ENCODE results near the gene TFEC.

The TFEC gene

GRCh38 chr7:116030651-116031276, at the start of gene TFEC:
TSS of gene TFEC (minus strand) at chr7:116030763. CDS start at chr7:115984441, 46,322 bp downstream.
- TF ChIP-seq TAF1 (IDR thresholded peaks at IDR 0.05; ENCODE audit: low read depth): no peak
- TF ChIP-seq ZBTB7A (IDR thresholded peaks at IDR 0.05; ENCODE audit: low read depth): no peak

- TF ChIP-seq USF1 (IDR thresholded peaks at IDR 0.05) (no peak), EGR1 (IDR thresholded peaks at IDR 0.05) (no peak), RAD21 (IDR thresholded peaks at IDR 0.05; ENCODE audit: low read depth) (no peak), TAF1 (IDR thresholded peaks at IDR 0.05; ENCODE audit: low read depth) (no peak), YY1 (IDR thresholded peaks at IDR 0.05; ENCODE audit: low read depth) (no peak), ZBTB7A (IDR thresholded peaks at IDR 0.05; ENCODE audit: low read depth) (no peak), CEBPB (IDR thresholded peaks at IDR 0.05) (no peak), NFIC (IDR thresholded peaks at IDR 0.05) (no peak), FOXM1 (IDR thresholded peaks at IDR 0.05; ENCODE audit: borderline replicate concordance, low read depth) (no peak), TCF12 (IDR thresholded peaks at IDR 0.05; ENCODE audit: low read depth) (no peak), EP300 (IDR thresholded peaks at IDR 0.05; ENCODE audit: borderline replicate concordance) (no peak), CREB1 (IDR thresholded peaks at IDR 0.05; ENCODE audit: low read depth) (no peak)
- TF ChIP-seq, protein P1, sequence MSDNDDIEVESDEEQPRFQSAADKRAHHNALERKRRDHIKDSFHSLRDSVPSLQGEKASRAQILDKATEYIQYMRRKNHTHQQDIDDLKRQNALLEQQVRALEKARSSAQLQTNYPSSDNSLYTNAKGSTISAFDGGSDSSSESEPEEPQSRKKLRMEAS (IDR thresholded peaks at IDR 0.05): no peak
- TF ChIP-seq, protein P2, sequence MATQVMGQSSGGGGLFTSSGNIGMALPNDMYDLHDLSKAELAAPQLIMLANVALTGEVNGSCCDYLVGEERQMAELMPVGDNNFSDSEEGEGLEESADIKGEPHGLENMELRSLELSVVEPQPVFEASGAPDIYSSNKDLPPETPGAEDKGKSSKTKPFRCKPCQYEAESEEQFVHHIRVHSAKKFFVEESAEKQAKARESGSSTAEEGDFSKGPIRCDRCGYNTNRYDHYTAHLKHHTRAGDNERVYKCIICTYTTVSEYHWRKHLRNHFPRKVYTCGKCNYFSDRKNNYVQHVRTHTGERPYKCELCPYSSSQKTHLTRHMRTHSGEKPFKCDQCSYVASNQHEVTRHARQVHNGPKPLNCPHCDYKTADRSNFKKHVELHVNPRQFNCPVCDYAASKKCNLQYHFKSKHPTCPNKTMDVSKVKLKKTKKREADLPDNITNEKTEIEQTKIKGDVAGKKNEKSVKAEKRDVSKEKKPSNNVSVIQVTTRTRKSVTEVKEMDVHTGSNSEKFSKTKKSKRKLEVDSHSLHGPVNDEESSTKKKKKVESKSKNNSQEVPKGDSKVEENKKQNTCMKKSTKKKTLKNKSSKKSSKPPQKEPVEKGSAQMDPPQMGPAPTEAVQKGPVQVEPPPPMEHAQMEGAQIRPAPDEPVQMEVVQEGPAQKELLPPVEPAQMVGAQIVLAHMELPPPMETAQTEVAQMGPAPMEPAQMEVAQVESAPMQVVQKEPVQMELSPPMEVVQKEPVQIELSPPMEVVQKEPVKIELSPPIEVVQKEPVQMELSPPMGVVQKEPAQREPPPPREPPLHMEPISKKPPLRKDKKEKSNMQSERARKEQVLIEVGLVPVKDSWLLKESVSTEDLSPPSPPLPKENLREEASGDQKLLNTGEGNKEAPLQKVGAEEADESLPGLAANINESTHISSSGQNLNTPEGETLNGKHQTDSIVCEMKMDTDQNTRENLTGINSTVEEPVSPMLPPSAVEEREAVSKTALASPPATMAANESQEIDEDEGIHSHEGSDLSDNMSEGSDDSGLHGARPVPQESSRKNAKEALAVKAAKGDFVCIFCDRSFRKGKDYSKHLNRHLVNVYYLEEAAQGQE (IDR thresholded peaks at IDR 0.05; ENCODE audit: low read depth): no peak
Measured at GRCh38 chr7:116075351-116076145, 45.0 kb upstream of the TFEC start.

GRCh38 chr7:116071629-116072028, 41.1 kb upstream of the TFEC start:
- TF ChIP-seq TCF12 (IDR thresholded peaks at IDR 0.05; ENCODE audit: low read depth) (no peak), TEAD4 (IDR thresholded peaks at IDR 0.05) (no peak), TAF1 (IDR thresholded peaks at IDR 0.05; ENCODE audit: low read depth) (no peak), NFIC (IDR thresholded peaks at IDR 0.05) (no peak), CEBPB (IDR thresholded peaks at IDR 0.05) (no peak), EP300 (IDR thresholded peaks at IDR 0.05; ENCODE audit: borderline replicate concordance) (no peak), CREB1 (IDR thresholded peaks at IDR 0.05; ENCODE audit: low read depth) (no peak), ZBTB7A (IDR thresholded peaks at IDR 0.05; ENCODE audit: low read depth) (no peak), USF1 (IDR thresholded peaks at IDR 0.05) (no peak)
- TF ChIP-seq, protein P2 (IDR thresholded peaks at IDR 0.05; ENCODE audit: low read depth): no peak
- TF ChIP-seq, protein P1 (IDR thresholded peaks at IDR 0.05): no peak

GRCh38 chr7:116064179-116064578, 33.6 kb upstream of the TFEC start:
- TF ChIP-seq EGR1 (IDR thresholded peaks at IDR 0.05) (no peak), CREB1 (IDR thresholded peaks at IDR 0.05; ENCODE audit: low read depth) (no peak), TEAD4 (IDR thresholded peaks at IDR 0.05) (no peak), FOXM1 (IDR thresholded peaks at IDR 0.05; ENCODE audit: borderline replicate concordance, low read depth) (no peak), ZBTB7A (IDR thresholded peaks at IDR 0.05; ENCODE audit: low read depth) (no peak), EP300 (IDR thresholded peaks at IDR 0.05; ENCODE audit: borderline replicate concordance) (no peak), TCF12 (IDR thresholded peaks at IDR 0.05; ENCODE audit: low read depth) (no peak), CEBPB (IDR thresholded peaks at IDR 0.05) (no peak), RAD21 (IDR thresholded peaks at IDR 0.05; ENCODE audit: low read depth) (no peak), NFIC (IDR thresholded peaks at IDR 0.05) (no peak), USF1 (IDR thresholded peaks at IDR 0.05) (no peak), YY1 (IDR thresholded peaks at IDR 0.05; ENCODE audit: low read depth) (no peak), TAF1 (IDR thresholded peaks at IDR 0.05; ENCODE audit: low read depth) (no peak)
- TF ChIP-seq, protein P2 (IDR thresholded peaks at IDR 0.05; ENCODE audit: low read depth): no peak
- TF ChIP-seq, protein P1 (IDR thresholded peaks at IDR 0.05): no peak

Data from Ishikawa (cell line).